Thyroid gland (tissue), 4 donors: ENCODE data around the gene FUT3. TPM values are rescaled to one million over a fixed set of nuclear protein-coding genes. Genes with fewer than 3 reads are reported as not detected.

Source experiments
- DNase-seq, 2 donors: peaks; one replicate each; pipeline ENCODE4 v3.0.0-alpha.2; 2019
- H3K27ac ChIP-seq, 3 donors: fragments of 200-600 bp; sonication (generic); 1 replicate in 2 of 3; 2 replicates in 1 of 3; pipeline ENCODE4 v1.5.1; 2016 to 2019; ENCODE audit warnings: mild to moderate bottlenecking in 1 of 3, moderate library complexity in 1 of 3
- H3K27me3 ChIP-seq: fragments of 200-600 bp; sonication (generic); one replicate; pipeline ENCODE4 v1.5.1; 2019
- H3K36me3 ChIP-seq, 2 donors: fragments of 200-600 bp; sonication (generic); one replicate each; pipeline ENCODE4 v1.5.1; 2016 to 2019
- H3K4me1 ChIP-seq, 2 donors: fragments of 200-600 bp; sonication (generic); one replicate each; pipeline ENCODE4 v1.5.1; 2017 to 2019
- H3K4me3 ChIP-seq, 3 donors: fragments of 200-600 bp; sonication (generic); replicated peaks in 1 of 3; 1 replicate in 2 of 3; 2 replicates in 1 of 3; pipeline ENCODE4 v1.5.1; 2016; ENCODE audit warnings: mild to moderate bottlenecking in 1 of 3
- H3K9me3 ChIP-seq: fragments of 200-600 bp; sonication (generic); one replicate; pipeline ENCODE4 v1.5.1; 2017
- POLR2A ChIP-seq, 2 donors: fragments of 450-650 bp; IDR thresholded peaks; one replicate each; pipeline ENCODE4 v1.6.1; 2017; ENCODE audit warnings: antibody characterized with exemption in 2 of 2, mild to moderate bottlenecking in 2 of 2, moderate library complexity in 1 of 2
- WGBS, 2 donors: methylation state at CpG; one replicate each; pipeline ENCODE4 v1.1.5; 2017; 5-methylcytosine and 5-hydroxymethylcytosine counted together
- intact Hi-C: fragments of 100-400 bp; cut with DNase I; formaldehyde crosslinking; loops from one replicate; pipeline ENCODE4 v1.15.1; 2023
- total RNA-seq, 4 donors: library from RNA; depleted of rRNA; stranded (reverse); fragments of >200 nt; gene quantifications; one replicate each; pipeline ENCODE4 v1.2.3, GENCODE V29; 2016
- TF ChIP-seq, protein P1 (sequence below), 6 experiments: fragments of 200-600 bp in 3 of 6; fragments of 450-650 bp in 3 of 6; sonication (generic) in 3 of 6; IDR thresholded peaks; one replicate each; pipeline ENCODE4 v1.5.1; 2016 to 2019; ENCODE audit warnings: antibody characterized with exemption in 6 of 6, mild to moderate bottlenecking in 2 of 6, inconsistent platforms in 1 of 6, moderate library complexity in 1 of 6

The FUT3 gene
- total RNA-seq, 4 donors from 2014 or later: 0.13 TPM; not detected in 3

DNA sequence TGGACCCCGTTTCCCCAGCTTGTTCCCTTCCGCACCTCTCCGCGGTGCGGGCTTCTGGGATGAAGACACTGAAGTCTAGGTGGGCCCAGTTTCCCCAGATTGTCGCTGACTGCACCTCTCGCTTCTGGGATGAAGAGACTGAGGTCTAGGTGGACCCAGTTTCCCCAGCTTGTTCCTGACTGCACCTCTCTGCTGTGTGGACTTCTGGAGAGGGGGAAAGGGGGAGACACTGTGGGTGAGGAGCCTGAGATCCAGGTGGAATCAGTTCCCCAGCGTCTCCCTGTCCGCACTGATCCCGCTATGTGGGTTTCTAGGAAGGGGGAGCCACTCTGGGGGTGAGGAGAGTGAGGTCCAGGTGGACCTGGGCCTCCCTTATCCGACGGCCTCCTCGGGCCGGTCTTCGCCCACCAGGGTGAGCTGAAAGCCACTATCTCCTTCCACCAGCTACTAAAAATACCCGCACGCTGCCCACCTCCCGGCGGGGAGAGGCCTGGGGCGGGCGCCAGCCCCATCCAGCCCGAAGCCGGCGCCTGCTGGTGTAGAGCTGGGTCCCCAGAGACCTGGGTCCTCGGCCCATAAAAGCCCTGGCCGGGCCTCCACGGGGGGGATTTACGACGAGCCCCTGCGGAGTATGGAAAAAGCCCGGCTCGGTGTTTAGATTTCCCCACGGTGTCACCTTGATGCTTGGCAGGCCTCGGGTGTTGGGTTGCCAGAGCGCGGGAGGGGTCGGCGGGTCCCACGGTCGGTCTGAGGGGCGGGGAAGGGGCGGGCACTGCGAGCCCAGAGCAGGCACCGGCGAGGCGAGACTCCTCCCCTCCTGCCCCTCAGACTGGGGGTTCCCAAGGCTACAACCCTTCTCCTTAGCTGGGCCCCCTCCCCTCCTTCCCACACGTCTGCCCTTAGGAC lies 22.3 kb downstream of the FUT3 start:
- intact Hi-C loops: no loop called here
- H3K27ac ChIP-seq: peak overlapping the region in 2 of 3 donors; percentile 42 to 78
- peak; percentile 24 to 27 for DNase-seq
- WGBS, 2 donors: 3 to 7% methylated on average over 20 to 24 of the region's 47 CpGs
- no peaks in the 10 kb centered on the region for H3K9me3 ChIP-seq
- no peaks in the 10 kb centered on the region for H3K27me3 ChIP-seq
- peaks cover 5 to 26% of the 10 kb centered on the region in 2 donors for H3K4me1 ChIP-seq
- H3K4me3 ChIP-seq: peak overlapping the region in 1 of 3 donors; percentile 46
- TF ChIP-seq, protein P1, sequence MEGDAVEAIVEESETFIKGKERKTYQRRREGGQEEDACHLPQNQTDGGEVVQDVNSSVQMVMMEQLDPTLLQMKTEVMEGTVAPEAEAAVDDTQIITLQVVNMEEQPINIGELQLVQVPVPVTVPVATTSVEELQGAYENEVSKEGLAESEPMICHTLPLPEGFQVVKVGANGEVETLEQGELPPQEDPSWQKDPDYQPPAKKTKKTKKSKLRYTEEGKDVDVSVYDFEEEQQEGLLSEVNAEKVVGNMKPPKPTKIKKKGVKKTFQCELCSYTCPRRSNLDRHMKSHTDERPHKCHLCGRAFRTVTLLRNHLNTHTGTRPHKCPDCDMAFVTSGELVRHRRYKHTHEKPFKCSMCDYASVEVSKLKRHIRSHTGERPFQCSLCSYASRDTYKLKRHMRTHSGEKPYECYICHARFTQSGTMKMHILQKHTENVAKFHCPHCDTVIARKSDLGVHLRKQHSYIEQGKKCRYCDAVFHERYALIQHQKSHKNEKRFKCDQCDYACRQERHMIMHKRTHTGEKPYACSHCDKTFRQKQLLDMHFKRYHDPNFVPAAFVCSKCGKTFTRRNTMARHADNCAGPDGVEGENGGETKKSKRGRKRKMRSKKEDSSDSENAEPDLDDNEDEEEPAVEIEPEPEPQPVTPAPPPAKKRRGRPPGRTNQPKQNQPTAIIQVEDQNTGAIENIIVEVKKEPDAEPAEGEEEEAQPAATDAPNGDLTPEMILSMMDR (IDR thresholded peaks at IDR 0.05): no peak
- no peak for TF ChIP-seq POLR2A (IDR thresholded peaks at IDR 0.05)
- H3K36me3 ChIP-seq: no peaks in the 10 kb centered on the region

DNA sequence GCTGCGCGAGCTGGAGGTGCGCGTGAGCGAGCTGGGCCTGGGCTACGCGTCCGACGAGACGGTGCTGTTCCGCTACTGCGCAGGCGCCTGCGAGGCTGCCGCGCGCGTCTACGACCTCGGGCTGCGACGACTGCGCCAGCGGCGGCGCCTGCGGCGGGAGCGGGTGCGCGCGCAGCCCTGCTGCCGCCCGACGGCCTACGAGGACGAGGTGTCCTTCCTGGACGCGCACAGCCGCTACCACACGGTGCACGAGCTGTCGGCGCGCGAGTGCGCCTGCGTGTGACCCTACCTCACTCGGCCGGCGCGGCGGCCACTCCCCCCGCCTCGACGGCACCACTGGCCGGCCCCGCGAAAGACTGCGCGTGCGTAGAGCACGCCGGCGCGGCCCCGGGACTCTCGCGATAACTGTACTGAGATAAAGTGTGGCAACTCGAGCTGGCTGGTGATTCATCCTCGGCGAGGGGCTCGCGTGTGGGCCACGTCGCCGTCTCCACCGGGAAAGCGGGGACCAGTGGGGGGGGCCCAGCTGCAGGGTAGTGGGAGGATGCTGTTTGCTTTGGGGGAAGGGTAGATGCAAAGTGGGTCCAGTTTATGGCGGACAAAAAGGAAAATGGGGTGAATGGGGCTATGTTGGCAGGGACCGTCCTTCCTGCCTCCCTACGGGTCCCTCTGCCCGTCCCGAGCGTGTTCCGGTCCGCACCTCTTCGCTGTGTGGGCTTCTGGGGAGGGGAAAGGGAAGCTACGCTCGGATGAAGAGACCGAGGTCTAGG lies 23.2 kb downstream of the FUT3 start:
- WGBS, 2 donors: 1 to 3% methylated on average over 22 of the region's 91 CpGs
- H3K27me3 ChIP-seq: no peaks in the 10 kb centered on the region
- peaks cover 5 to 26% of the 10 kb centered on the region in 2 donors for H3K4me1 ChIP-seq
- TF ChIP-seq, protein P1 (IDR thresholded peaks at IDR 0.05): no peak
- TF ChIP-seq POLR2A (IDR thresholded peaks at IDR 0.05): peak; percentile 67 to 81
- H3K27ac ChIP-seq: peak overlapping the region in 2 of 3 donors; percentile 42 to 78
- H3K9me3 ChIP-seq: no peaks in the 10 kb centered on the region
- intact Hi-C loops: no loop called here
- H3K36me3 ChIP-seq: no peaks in the 10 kb centered on the region
- H3K4me3 ChIP-seq: peak overlapping the region in 1 of 3 donors; percentile 46
- peak; percentile 80 to 81 for DNase-seq

DNA sequence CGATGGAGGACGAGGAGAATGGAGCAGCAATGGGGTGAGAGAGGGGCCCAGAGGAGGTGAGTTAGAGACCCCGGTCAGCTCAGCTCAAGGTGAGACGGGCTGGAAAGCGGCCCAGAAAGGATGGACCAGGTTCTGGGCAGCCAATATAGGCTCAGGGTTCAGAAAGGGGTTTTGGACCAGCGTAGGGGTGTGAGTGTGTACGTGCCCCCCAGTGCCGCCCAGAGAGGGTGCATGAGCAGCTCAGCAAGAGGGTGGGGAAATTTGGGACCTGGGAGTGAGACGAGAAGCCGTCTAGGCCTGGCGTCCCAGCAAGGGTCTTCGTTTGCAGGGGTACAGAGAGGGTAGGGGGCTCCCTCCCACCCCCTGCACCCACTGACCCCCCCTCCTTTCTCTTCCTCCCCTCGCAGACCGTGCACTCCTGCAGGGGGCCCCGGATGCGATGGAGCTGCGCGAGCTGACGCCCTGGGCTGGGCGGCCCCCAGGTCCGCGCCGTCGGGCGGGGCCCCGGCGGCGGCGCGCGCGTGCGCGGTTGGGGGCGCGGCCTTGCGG lies 23.8 kb downstream of the FUT3 start:
- H3K4me1 ChIP-seq: peaks cover 5 to 26% of the 10 kb centered on the region in 2 donors
- intact Hi-C loops: no loop called here
- DNase-seq: no peak

DNA sequence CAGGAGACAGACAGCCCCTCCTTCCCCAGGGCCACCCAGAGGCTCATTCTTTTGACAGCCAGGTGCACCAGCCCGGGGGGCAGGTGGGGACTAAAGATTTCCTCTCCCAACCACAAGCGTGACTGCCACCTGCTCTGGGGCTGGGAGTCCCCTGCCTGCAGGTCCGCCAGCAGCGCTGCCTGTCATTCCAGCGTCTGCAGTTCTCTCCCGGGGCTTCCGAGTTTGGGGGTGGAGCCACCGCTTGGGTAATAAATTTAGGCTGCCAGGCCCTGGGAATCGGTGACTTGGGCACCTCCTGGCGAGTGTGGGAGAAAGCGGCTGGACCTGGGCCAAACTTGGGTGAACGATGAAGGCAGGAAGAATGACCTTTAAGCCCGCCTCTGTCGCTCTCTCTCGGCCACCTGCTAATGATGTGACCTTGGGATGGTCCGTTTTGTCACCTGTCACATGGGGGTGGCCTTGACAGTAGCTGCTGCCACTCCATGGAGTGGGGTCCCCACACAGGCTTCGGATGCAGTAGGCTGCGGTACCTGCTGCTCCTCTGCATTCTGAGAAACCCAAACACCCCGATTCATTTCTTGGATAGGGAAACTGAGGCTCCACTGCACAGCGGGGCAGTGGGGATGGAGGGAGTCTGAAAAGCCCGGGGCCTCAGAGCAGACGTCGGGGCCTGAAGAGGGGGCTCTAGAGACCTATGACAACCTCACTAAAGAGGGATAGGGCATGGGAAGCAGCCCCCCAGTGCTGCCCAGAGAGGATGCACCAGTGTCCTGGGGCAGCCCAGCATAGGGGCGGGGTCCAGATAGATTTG lies 24.5 kb downstream of the FUT3 start:
- TF ChIP-seq, protein P1 (IDR thresholded peaks at IDR 0.05): peak in 2 of 6 experiments; percentile 8 to 14
- TF ChIP-seq POLR2A (IDR thresholded peaks at IDR 0.05): no peak
- no peaks in the 10 kb centered on the region for H3K36me3 ChIP-seq
- H3K4me1 ChIP-seq: peaks cover 5 to 33% of the 10 kb centered on the region in 2 donors
- intact Hi-C loops: no loop called here
- H3K9me3 ChIP-seq: no peaks in the 10 kb centered on the region
- H3K27ac ChIP-seq: no peak overlapping the region
- WGBS, 2 donors: 18 to 30% methylated on average over 16 to 24 of the region's 24 CpGs
- H3K4me3 ChIP-seq: no peak overlapping the region
- H3K27me3 ChIP-seq: no peaks in the 10 kb centered on the region
- DNase-seq: peak; percentile 70 to 71

More for the DNA sequence above, 23.8 kb downstream of the FUT3 start:
- H3K36me3 ChIP-seq: no peaks in the 10 kb centered on the region
- no peak for TF ChIP-seq POLR2A (IDR thresholded peaks at IDR 0.05)
- TF ChIP-seq, protein P1 (IDR thresholded peaks at IDR 0.05): no peak
- H3K9me3 ChIP-seq: no peaks in the 10 kb centered on the region
- 41 to 48% methylated on average over 10 to 12 of the region's 37 CpGs for WGBS, 2 donors
- peak overlapping the region in 1 of 3 donors; percentile 46 for H3K4me3 ChIP-seq
- H3K27me3 ChIP-seq: no peaks in the 10 kb centered on the region
- peak overlapping the region in 1 of 3 donors; percentile 78 for H3K27ac ChIP-seq
